Fibroblast of lung (primary cell): ENCODE data around the gene PFKFB2. TPM values are rescaled to one million over a fixed set of nuclear protein-coding genes. Genes with fewer than 3 reads are reported as not detected.

Experiments used
- DNase-seq, 2 donors: peaks; one replicate each; pipeline versions ENCODE4 v3.0.0 to v3.0.0-alpha.2; 2010; ENCODE audit warnings: low read depth in 2 of 2
- H2AFZ ChIP-seq: 2 replicates; pipeline ENCODE4 v1.5.1; 2012; ENCODE audit warnings: low read length, control low read depth, inconsistent platforms
- H3K27ac ChIP-seq: 2 replicates; pipeline ENCODE4 v1.5.1; 2011; ENCODE audit warnings: low read length, control low read depth; ENCODE audit not compliant: insufficient read depth
- H3K27me3 ChIP-seq: 2 replicates; pipeline ENCODE4 v1.5.1; 2011; ENCODE audit warnings: mild to moderate bottlenecking, low read length; ENCODE audit not compliant: control insufficient read depth, insufficient read depth
- H3K36me3 ChIP-seq: 2 replicates; pipeline ENCODE4 v1.5.1; 2011; ENCODE audit warnings: low read length; ENCODE audit not compliant: control insufficient read depth, insufficient read depth
- H3K4me1 ChIP-seq: 2 replicates; pipeline ENCODE4 v1.5.1; 2011; ENCODE audit warnings: low read length; ENCODE audit not compliant: control insufficient read depth, insufficient read depth; ENCODE audit errors: extremely low read depth
- H3K4me2 ChIP-seq: 2 replicates; pipeline ENCODE4 v1.5.1; 2011; ENCODE audit warnings: low read length, control low read depth; ENCODE audit not compliant: insufficient read depth; ENCODE audit errors: extremely low read depth
- H3K4me3 ChIP-seq, 4 experiments: fragments of 200-600 bp in 1 of 4; sonication (generic) in 1 of 4; replicated peaks in 1 of 4; 2 replicates each; pipeline ENCODE4 v1.5.1; 2011 to 2016; ENCODE audit warnings: low read length in 4 of 4, low read depth in 3 of 4, mild to moderate bottlenecking in 3 of 4, control low read depth in 2 of 4, inconsistent platforms in 1 of 4, mixed read lengths in 1 of 4; ENCODE audit not compliant: insufficient read depth in 1 of 4; ENCODE audit errors: control extremely low read depth in 1 of 4
- H3K79me2 ChIP-seq: 2 replicates; pipeline ENCODE4 v1.5.1; 2012; ENCODE audit warnings: mild to moderate bottlenecking, low read length, inconsistent platforms; ENCODE audit not compliant: control insufficient read depth, insufficient read depth
- H3K9ac ChIP-seq: 2 replicates; pipeline ENCODE4 v1.5.1; 2011; ENCODE audit warnings: mild to moderate bottlenecking, low read length, control low read depth; ENCODE audit not compliant: insufficient read depth
- H3K9me3 ChIP-seq: 2 replicates; pipeline ENCODE4 v1.5.1; 2012; ENCODE audit warnings: low read depth, low read length; ENCODE audit not compliant: control insufficient read depth, insufficient read depth
- H4K20me1 ChIP-seq: 2 replicates; pipeline ENCODE4 v1.5.1; 2011; ENCODE audit warnings: low read length; ENCODE audit not compliant: control insufficient read depth, insufficient read depth; ENCODE audit errors: extremely low read depth
- EZH2 ChIP-seq: IDR thresholded peaks from 2 replicates; pipeline ENCODE4 v1.5.1; 2012; ENCODE audit warnings: low read length, control low read depth, mild to moderate bottlenecking; ENCODE audit errors: missing control alignments
- polyA plus RNA-seq, 2 donors: library from polyadenylated mRNA; depleted of rRNA in 1 of 2; stranded (reverse) in 1 of 2; unstranded in 1 of 2; fragments of >200 nt; gene quantifications; 2 replicates each; pipeline ENCODE4 v1.2.1, GENCODE V29; 2011 to 2012; ENCODE audit warnings: missing spikeins in 1 of 2
- total RNA-seq: library from RNA; depleted of rRNA; stranded (reverse); fragments of >200 nt; gene quantifications from 2 replicates; pipeline ENCODE4 v1.2.1, GENCODE V29; 2014
- TF ChIP-seq, protein P1 (sequence below), 2 donors: IDR thresholded peaks in 1 of 2; conservative IDR thresholded peaks in 1 of 2; 1 replicate in 1 of 2; 2 replicates in 1 of 2; pipeline ENCODE4 v1.5.1; 2011 to 2012; ENCODE audit warnings: low read length in 2 of 2, control low read depth in 1 of 2, inconsistent platforms in 1 of 2, low read depth in 1 of 2, mild to moderate bottlenecking in 1 of 2

Gene PFKFB2
- total and polyA plus RNA-seq, 2 donors (not counting 1 experiment from before 2014, with no cell fraction given): 3.2 to 7.6 TPM

DNA sequence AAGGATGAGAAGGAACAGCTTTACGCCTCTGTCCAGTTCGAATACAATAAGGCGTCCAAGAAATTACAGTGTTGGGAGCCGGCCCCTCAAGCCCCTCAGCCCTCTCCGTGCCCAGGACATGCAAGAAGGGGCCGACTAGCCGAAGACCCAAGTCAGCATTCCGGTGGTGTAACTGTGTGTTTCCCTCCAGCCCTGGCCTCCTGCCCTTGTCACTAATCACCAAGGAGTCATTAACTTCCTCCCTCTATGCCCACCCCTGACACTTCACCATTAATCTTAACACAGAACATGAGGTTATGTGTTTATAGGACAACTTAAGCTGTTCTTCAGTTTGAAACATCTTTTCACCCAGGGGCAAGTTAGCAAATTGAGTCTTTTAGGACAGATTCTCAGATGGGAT, 19.2 kb downstream of the PFKFB2 start:
- H4K20me1 ChIP-seq: no peaks in the 10 kb centered on the region
- no peak overlapping the region for H2AFZ ChIP-seq
- no peaks in the 10 kb centered on the region for H3K4me1 ChIP-seq
- H3K9ac ChIP-seq: no peak overlapping the region
- no peaks in the 10 kb centered on the region for H3K36me3 ChIP-seq
- H3K27me3 ChIP-seq: no peaks in the 10 kb centered on the region
- H3K27ac ChIP-seq: no peak overlapping the region
- H3K9me3 ChIP-seq: no peaks in the 10 kb centered on the region
- no peak for DNase-seq
- no peak overlapping the region for H3K4me2 ChIP-seq
- no peak overlapping the region for H3K4me3 ChIP-seq
- no peak for TF ChIP-seq EZH2
- TF ChIP-seq, protein P1, sequence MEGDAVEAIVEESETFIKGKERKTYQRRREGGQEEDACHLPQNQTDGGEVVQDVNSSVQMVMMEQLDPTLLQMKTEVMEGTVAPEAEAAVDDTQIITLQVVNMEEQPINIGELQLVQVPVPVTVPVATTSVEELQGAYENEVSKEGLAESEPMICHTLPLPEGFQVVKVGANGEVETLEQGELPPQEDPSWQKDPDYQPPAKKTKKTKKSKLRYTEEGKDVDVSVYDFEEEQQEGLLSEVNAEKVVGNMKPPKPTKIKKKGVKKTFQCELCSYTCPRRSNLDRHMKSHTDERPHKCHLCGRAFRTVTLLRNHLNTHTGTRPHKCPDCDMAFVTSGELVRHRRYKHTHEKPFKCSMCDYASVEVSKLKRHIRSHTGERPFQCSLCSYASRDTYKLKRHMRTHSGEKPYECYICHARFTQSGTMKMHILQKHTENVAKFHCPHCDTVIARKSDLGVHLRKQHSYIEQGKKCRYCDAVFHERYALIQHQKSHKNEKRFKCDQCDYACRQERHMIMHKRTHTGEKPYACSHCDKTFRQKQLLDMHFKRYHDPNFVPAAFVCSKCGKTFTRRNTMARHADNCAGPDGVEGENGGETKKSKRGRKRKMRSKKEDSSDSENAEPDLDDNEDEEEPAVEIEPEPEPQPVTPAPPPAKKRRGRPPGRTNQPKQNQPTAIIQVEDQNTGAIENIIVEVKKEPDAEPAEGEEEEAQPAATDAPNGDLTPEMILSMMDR (conservative IDR thresholded peaks at IDR 0.05 in 1 of 2, IDR thresholded peaks at IDR 0.05 in 1 of 2; ENCODE audit: low read depth in 1 of 2, low read length in 2 of 2): no peak
- H3K79me2 ChIP-seq: no peaks in the 10 kb centered on the region

DNA sequence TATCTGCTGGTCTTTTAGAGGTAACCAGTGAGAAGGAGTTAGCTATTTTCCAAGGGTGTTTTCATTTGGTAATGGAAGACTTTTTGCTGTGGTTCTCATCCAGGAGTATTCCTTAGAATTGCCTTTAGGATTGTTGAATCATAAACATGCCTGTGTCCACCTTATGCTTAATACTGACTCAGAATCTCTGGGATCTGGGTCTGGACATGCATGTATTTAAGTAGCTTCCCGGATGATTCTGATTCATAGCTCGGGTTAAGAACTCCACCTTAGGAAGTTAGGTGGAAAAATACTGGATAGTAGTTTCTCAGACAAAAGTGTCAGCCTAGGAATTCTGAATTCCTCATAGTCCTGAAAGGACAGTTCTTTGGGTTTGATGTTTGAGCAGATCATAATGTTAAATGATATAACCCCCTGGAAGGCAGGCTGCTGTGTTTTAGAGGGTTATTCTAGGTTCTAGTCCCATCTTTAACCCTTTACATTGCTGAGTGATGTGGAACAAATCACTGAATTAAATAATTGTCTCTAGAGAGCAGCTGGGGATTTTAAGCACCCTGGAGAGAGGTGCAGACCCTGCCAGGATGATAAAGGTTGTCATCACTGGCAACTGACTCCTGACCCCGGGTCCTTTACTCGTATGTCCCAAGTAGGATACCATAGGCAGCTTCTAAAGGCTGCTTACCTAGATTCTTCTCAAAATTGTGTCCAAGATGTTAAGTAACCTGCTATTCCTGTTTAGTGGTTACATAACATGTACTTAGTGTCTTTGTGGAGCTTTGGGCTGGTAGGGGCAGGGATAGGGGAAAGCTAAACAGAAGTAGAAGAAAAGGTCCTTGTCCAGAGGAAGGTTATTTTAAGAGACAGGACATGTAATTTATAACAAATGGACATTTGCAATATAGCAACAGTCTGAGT, 21.1 kb downstream of the PFKFB2 start:
- no peak overlapping the region for H3K4me3 ChIP-seq
- no peaks in the 10 kb centered on the region for H3K36me3 ChIP-seq
- H3K9me3 ChIP-seq: no peaks in the 10 kb centered on the region
- H3K4me2 ChIP-seq: no peak overlapping the region
- no peak overlapping the region for H3K27ac ChIP-seq
- no peaks in the 10 kb centered on the region for H3K79me2 ChIP-seq
- no peak overlapping the region for H3K9ac ChIP-seq
- H3K4me1 ChIP-seq: no peaks in the 10 kb centered on the region
- H3K27me3 ChIP-seq: no peaks in the 10 kb centered on the region
- no peaks in the 10 kb centered on the region for H4K20me1 ChIP-seq
- H2AFZ ChIP-seq: no peak overlapping the region
- TF ChIP-seq, protein P1 (conservative IDR thresholded peaks at IDR 0.05 in 1 of 2, IDR thresholded peaks at IDR 0.05 in 1 of 2; ENCODE audit: low read depth in 1 of 2, low read length in 2 of 2): no peak
- TF ChIP-seq EZH2: no peak
- peak in 1 of 2 donors; percentile 29 for DNase-seq

DNA sequence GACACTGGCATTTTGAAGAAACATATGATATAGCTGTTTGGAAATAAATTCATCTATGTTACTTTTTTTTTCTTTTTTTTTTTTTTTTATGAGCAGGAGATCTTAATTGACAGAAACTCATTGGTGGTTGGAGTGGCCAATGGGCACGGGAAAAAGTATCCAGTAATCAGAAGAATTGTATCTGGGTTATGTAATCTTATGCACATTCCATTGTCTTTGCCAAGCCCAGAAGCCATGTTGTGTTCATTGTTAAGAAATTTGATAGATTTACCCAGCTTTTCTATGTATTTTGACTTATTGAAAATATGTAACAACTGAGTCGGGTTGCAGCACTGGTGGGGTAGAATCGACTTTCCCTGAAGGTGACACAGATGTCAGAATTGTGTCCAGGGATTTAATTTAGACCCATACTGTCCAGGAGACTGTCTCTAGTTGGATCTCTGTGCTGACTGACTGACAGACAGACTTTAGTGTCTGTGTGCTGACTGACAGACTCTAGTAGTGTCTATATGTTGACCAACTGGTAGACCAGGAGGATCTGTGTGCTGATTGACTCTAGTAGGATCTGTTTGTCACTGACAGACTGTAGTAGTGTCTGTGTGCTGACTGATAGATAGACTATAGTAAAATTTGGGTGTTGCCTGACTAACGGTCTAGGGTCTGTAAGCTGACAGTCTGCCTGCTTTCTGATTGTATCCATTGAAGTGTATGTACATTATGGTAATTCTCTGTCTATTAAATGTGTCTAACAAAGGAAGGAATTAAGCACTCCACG, 23.3 kb downstream of the PFKFB2 start:
- no peak overlapping the region for H3K4me3 ChIP-seq
- no peaks in the 10 kb centered on the region for H3K27me3 ChIP-seq
- peak in 1 of 2 donors; percentile 14 for DNase-seq
- no peak overlapping the region for H3K9ac ChIP-seq
- TF ChIP-seq EZH2: no peak
- TF ChIP-seq, protein P1 (conservative IDR thresholded peaks at IDR 0.05 in 1 of 2, IDR thresholded peaks at IDR 0.05 in 1 of 2; ENCODE audit: low read depth in 1 of 2, low read length in 2 of 2): no peak
- H3K79me2 ChIP-seq: no peaks in the 10 kb centered on the region
- H2AFZ ChIP-seq: no peak overlapping the region
- no peaks in the 10 kb centered on the region for H3K9me3 ChIP-seq
- no peaks in the 10 kb centered on the region for H3K36me3 ChIP-seq
- no peak overlapping the region for H3K4me2 ChIP-seq
- H4K20me1 ChIP-seq: no peaks in the 10 kb centered on the region
- H3K4me1 ChIP-seq: no peaks in the 10 kb centered on the region
- H3K27ac ChIP-seq: no peak overlapping the region
